Activated CD4-positive, alpha-beta T cell treated with anti-CD3 and anti-CD28 coated beads for 24 hours (primary cell): ENCODE data around the gene LRP1B.

Experiments used
- DNase-seq, 2 donors: peaks; one replicate each; pipeline ENCODE4 v3.0.0-alpha.2; 2020; ENCODE audit warnings: low read depth in 2 of 2

The LRP1B gene

DNA sequence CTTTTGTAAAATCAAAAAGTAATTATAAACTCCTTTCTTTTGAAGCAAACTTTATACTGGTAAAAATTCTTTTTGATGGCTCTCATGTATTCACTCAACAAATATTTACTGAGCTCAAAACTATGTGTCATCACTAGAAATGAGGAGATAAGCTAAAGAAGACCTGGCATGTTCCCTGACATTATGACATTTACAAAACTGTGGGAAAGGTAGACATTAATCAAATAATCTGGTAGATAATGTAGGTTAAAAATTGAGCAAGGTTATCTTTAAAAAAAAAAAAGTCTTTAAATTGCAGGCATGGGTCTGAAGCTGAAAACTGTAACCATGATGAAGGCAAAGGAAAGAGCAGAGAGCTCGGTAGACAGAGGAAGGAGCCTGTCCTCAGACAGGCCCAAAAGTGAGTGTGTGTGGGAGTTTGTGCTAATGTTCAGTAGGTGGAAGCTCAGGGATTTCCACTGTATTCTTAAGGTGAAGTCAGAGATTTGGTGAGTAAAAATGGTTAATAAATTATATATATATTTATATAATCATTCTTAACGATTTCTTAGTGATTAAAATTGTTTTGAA, 612.9 kb downstream of the LRP1B start:
- no peak for DNase-seq

DNA sequence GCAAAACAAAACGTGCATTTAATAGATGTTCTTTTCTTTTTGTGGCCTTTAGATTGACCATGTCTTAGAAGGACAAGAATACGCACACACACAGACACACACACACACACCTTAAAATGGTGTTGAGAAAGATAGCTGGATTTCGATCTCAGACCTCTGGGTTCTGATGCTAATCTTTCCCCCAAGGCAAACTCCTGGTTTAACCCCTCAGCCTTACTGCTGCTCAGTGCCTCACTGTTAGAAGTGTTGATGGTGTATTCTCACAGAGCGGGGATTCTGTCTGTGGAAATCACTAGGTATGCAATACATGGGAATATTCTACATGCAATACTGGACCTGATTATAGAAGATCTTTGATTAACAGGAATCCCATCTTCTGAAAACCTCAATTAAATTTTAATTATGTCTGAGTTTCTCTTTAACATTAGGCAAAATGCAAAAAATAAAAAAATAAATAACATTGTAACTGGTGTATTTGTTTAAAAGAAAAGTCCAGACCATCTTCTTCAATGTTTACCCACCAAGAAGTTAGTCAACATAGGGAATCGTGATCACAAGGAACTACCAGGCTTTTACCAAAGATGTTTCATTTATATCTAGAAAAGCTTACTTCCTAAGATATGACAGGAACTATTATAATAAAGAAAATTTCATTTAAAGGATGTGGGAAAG, 613.5 kb downstream of the LRP1B start:
- no peak for DNase-seq

DNA sequence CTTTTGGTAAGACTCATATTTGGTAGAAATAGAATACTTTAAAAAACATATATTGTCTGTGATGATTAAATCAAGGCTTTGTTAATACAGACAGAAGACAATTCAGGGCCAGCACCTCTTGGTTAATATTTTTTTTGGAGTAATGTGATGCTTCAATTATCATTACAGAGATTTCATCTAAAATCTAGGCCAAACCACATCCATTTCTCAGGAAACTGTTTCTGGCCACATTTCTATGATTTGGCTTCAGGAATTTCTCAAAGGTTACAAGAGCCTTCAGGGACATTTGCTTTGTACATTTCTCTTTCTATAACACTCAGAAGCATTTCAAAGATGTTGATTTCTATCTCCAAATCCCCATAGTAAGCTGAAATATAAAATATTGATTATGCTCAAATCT, 614.9 kb downstream of the LRP1B start:
- DNase-seq = no peak

DNA sequence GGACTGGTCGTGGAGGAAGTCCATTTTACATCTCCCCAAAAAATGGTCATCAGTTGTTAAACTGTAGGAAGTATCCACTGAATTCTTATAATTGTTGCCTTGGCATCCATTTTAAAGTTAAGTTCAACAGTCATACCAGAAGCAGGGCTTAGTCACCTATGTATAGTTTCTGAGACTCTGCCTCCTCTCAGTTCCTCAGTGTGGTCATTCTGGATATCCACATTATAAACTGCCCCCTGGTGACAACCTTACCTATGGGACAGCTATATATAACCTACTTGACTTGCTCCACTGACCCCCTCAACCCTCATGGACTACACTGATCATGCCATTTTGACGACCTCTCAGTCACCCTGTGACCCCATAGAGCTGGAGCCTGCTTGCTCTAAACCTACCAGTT, 617.0 kb downstream of the LRP1B start:
- no peak for DNase-seq

DNA sequence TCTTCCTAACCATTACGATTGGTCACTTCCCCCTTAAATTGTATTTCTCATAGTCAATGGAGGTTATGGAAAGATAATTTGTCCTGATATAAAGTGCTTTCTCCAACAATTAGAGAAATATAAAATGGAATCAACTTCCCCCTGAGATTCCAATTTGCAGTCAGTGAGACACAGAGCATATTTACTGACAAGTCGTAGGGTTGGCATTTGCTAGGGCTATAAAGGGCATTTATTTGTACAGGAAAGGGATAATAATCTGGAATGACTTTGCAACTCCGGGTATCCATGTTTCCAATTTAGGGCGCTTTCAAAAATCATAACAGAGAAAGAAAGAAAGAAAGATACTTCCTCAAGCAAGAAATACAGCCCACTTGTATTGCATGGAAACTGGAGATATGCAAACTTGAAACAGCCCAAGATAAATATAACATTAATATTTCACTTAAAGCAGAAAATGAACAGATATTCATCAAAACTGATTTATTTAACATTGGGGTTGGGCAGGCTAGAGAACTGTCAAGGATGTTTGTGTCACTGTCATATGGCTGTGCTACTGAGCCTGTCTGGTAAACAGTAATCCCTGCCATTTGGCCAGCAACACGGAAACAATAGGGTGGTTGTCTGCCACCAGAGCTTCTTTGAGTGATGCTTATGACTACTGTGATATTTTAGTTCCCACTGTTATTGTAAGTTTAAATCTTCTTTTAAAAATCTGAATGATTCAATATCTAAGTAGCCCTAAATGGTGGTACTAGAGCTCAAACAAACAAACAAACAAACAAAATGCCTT, 621.8 kb downstream of the LRP1B start:
- no peak for DNase-seq

DNA sequence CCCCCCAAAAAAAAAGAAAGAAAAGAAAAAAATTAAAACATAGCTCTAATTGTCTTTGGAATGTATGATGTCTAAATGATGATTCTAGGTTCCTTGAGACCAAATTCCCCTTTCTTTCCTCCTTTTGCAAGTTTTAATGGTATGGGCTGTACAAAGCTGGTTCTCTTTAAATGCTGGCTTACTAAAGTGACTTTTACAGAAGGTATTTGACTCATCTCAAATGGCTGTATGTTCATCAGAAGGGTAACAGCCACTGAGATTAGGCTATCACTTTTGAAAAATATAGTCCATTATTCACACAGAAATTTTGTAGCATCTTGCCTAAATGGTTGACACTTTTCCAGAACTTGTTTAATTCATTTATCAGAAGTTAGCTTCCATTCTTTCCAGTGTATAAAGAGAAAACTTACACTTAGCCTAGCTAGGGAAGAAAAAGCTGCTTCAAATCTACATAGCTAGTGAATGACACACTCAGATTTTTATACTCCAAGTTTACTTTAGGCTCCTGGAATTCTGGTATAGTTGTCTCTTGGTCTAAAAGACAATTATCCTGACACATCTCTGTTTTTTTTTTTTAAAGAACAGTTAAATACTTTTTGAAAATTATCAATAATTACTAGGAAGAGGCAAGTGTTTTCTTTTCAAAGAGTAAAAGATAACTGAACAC, 622.6 kb downstream of the LRP1B start:
- no peak for DNase-seq

DNA sequence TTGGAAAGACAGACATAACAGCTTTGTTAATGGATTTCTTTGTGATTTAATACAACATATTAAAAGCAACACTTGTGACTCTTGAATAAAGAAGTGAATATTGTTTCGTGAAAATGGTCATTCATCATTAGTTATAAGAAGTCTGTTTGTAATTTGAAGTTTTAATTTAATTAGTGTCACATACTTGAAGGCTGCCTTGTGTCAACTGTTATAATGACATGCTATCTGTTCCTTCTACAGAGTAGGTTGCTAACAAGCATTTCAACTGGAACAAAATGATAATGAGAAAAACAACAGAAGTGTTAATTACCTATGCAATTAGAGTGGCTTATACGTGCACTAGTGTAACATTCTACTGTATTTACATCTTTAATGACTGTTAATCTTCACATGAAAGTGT, 624.7 kb downstream of the LRP1B start:
- DNase-seq = no peak

DNA sequence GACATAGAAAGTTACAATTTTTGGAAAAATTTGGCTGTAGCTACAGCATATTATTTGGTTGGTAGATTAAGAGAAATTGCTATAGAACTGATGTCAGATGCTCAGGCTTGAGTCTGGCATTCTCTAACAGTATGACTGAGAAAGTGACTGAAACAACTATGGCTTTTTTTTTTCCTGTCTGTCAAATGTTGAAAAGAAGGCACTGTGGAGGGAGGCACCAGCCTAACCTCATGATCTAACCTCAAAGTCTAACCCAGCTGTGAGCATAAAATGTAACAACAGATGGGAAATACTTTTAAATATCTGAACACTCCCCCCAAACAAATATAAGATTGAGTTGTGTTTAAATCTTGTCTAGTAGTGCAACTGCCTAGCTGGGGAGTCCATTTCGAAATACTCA, 629.1 kb downstream of the LRP1B start:
- no peak for DNase-seq

DNA sequence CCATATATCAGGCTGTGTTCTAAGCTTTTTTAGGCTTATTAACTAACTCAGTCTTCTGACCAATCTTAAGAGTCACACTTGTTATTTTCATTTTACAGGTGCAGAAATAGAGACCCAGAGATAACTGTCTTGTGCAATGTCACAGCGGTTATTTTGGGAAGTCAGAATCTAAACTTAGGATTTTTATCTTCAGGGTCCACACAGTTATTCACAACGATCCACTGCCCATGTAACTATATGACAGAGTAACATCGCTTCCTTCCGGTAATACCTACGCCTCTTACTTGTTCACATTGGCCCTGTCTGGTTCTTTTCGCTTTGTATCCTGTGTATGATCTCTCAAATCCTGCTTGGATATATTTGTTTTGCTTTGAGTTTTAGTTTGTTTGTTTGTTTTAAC, 631.7 kb downstream of the LRP1B start:
- no peak for DNase-seq

DNA sequence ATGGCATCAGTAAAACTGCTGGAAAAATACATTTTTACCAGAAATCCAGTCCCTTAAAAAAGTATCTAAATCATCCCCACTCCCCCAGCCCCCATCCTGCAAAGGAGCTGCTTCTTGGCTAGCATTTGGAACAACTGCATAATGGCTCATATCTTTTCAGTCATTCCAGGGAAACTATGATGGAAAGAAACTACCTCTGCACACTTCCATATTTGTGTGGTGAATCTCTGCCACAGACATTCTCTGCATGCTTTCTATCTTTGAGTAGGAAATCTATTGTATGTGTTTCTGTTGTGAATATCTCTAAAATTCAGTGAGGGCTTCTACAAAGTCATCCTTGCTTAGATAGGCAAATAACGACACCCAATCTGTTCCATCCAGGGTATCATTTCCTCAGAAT, 632.3 kb downstream of the LRP1B start:
- no peak for DNase-seq

DNA sequence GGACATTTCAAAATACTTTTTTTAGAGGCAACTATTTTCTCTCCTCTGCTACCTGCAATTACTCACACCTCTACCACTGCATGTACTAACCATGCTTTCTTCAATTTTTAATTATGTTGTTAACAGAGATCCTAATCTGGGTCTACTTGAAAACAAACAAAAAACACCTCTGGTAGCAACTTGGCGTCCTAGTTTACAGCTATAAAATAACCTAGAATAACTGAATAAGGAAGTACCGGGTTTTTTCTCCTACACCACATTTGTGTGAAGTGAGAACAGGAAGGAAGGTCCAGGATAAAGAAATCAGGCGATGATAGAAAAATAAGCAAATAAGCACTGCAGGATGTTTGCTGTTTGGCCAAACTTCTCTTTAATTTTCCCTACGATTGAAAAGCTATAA, 633.5 kb downstream of the LRP1B start:
- DNase-seq = no peak

DNA sequence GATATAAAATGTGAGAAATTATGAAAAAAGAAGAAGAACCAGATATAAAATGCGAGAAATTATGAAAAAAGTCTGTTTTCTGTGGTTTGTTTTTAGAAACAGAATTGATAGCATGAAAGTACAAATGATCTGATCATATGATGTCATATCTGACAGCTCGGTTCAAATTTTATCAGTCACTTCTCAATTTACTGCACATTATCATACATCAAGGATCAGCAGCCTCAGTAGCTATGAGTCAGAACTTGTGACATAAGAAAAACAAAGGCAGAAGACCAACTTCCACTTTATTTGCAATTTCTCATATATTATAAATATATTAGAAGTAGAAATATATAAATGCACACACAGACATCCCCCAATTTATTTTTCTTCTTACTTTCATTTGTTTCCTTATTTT, 634.0 kb downstream of the LRP1B start:
- no peak for DNase-seq

DNA sequence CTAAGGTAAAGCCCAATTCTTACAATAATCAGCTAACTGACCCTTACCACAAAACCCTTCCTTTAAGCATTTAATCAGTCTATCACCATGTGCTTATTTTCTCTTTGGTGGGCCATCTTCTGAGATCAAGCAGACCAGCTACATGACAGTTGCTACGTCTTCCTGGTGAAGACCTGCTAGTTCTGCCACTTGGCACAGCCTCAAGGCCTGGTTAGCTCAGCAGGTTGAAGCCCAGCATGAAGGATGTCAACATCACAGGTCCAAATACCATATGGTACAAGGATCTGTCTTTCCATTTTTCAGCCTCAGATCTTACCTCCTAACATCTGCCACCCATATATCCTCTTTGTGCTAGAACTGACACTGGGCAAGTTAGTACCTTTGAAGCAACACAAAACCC, 636.9 kb downstream of the LRP1B start:
- DNase-seq = no peak

DNA sequence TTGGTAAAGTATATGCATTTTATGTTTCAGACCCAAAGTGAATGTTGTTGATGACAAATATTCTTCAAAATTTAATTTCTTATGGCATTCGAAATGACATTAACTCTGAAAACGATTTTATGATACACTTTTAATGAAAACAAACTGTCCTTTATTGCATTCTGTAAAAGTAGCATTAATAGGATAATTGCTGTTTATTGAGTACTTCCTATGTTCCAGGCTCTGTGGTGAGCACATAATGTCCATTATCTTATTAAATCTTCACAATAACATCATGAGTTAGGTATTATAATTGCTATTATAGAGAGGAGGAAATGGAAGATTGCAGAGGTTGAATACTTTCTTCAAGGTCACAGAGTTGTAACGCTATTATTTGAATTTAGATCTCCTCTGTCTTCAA, 638.0 kb downstream of the LRP1B start:
- no peak for DNase-seq

DNA sequence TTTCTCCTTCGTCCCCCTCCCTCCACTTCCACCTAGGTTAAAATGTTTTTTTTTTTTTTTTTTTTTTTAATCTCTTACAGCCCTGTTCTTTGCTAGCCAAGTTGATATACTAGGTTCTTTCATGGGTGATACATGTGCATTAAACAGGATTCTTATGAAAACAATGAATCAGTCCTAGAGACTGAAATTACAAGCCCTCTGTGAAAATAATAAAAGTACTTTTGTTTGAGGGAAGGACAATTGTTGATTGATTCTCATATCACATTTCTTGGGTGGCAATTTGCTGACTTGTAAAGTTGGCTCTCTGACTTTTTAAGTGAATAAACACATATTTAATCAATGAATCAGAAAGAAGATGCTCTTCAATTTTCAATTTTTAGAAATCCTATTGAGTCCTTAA, 639.9 kb downstream of the LRP1B start:
- DNase-seq = no peak

DNA sequence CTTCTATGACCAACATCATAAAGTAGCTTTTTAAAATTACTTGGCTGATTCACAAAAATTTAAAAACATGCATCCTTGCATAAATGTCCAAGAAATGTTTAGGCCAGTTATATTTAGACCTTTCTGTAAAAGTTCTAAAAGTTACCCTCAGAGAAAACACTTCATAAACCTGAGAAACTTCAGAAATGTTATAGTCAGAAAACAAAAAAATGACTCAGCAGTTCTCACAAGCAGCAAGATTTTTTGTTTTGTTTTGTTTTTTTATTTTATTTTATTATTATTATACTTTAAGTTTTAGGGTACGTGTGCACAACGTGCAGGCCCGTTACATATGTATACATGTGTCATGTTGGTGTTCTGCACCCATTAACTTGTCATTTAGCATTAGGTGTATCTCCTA, 648.1 kb downstream of the LRP1B start:
- DNase-seq = no peak

DNA sequence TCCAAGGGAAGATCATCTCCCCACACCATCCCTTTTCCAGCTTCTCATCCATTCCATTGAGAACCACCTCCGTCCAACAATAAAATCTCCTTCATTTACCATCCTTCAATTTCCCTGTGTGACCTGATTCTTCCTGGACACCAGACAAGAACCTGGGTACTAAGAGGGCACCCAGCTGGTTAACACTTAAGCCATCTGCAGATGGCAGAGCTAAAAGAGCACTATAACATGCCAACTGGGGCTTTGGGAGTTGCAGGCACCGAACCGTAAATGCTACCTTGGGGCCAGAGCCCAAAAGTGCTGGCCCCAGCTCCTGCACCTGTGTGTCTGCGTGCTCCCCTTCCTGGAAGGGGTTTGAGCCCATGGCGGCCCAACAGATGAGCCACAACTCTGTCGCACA, 655.0 kb downstream of the LRP1B start:
- no peak for DNase-seq

DNA sequence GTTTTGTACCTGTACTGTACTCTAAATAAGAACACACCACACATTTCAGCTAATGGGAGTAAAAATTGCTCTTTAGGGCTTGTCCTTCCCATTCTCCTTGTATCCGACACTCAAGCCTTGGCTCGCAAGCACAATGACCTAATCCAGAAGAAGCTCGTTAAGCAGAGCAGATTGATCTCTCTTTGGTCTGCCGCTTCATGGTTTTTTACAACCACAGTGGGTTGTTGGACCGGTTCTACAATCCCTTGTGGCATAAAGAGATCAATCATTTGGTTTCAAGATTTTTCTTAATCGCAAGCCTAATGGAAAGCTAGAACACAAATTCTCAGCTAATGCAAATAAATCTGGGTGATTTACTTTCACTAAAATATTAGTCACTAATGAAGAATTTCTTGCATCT, 662.1 kb downstream of the LRP1B start:
- no peak for DNase-seq

DNA sequence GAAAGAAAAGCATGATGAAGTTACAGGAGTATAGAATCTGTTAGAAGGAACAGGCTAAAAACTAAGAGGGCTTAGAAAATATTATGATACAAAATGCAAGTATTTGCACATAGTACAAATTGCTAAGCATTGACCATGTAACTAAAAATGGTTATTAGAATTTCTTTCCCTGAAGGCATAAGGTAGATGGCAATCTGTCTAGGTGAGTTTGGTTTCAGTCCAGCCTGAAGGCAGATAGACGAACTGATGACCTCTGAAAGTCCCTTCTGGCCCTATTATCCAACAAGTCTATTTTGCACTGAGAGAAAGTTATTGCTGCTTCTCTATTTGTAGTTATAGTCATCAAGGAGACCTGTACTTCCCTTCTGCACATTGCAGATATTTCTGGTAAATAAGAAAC, 663.5 kb downstream of the LRP1B start:
- no peak for DNase-seq

DNA sequence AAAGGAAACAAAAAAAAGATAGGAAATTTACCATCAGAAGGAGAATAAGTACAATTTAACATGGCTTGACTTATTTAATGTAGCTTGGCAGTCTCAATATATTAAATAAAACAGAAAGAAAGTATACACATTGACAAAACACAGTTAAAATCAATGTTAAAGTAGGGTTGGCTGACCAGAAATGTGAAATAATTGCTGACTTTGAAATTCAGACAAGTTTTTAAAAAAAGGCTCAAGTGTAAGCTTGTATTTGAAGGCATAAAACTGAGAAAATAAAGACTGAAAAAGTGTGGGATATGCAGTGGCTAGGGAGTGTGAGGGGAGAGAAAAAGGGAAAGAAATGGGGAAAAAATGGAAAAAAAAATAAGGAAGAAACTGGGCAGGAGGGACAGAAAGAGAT, 665.8 kb downstream of the LRP1B start:
- DNase-seq = no peak

DNA sequence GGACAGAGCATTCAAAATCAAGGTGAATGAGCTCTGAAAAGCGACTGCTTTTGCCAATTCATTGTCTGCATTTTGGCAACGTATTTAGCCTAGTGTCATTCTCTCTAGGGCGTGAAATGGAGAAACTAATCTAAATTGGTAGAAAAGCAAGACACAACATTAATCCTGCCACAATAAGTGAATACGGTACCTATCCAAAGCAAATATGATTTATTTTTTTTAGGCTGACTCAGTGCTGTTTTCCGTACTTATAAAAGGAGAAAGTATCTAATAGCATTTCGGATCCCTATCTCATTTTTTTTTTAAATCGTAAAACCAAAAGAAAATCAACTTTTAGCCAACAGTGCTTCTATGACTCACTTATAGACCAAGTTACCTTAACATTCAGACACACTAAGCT, 672.5 kb downstream of the LRP1B start:
- no peak for DNase-seq

DNA sequence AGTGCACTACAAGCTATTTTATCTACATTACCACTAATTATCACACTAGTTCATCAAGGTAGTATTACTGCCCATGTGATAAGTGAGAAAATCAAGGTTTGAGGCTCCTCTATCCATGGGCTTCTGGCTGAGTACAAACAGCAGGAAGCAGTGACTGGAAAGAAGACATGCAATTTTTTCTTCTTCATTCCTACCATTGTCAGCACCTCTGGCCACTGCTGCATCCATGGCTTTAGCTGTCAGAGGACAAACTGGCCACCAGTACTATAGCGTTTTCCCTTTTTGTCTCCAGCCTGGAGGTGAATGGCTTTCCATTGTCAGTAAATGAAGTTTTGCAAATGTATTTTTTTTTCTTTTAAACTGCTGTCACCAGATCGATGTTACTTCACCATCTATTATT, 674.9 kb downstream of the LRP1B start:
- DNase-seq = no peak
